GM21723 (cell line): ENCODE measurements around the gene EDEM3.

Experiments used
- ATAC-seq: cut with Tn5 transposase; IDR thresholded peaks from one replicate; pipeline ENCODE4 v1.9.1; 2021; ENCODE audit warnings: mild to moderate bottlenecking, moderate library complexity; ENCODE audit not compliant: unreplicated experiment

EDEM3 gene

GRCh38 chr1:184673305-184673704 lies 81.4 kb downstream of the EDEM3 start:
- no peak for ATAC-seq

- ATAC-seq, result no peak
Measured at GRCh38 chr1:184672013-184672726, 82.5 kb downstream of the EDEM3 start.

- no peak for ATAC-seq
Measured at GRCh38 chr1:184669391-184669790, 85.3 kb downstream of the EDEM3 start.

- ATAC-seq, result no peak
Measured at GRCh38 chr1:184665360-184665759, 89.3 kb downstream of the EDEM3 start.

GRCh38 chr1:184664661-184665060 lies 90.0 kb downstream of the EDEM3 start:
- ATAC-seq, result no peak

GRCh38 chr1:184664042-184664660 lies 90.5 kb downstream of the EDEM3 start:
- ATAC-seq, result peak; percentile 86

- ATAC-seq, result no peak
Measured at GRCh38 chr1:184661801-184662200, 92.9 kb downstream of the EDEM3 start.

GRCh38 chr1:184660462-184661191 lies 94.0 kb downstream of the EDEM3 start:
- no peak for ATAC-seq

- no peak for ATAC-seq
Measured at GRCh38 chr1:184658055-184658454, 96.6 kb downstream of the EDEM3 start.

GRCh38 chr1:184656221-184656620 lies 98.4 kb downstream of the EDEM3 start:
- no peak for ATAC-seq

- ATAC-seq, result no peak
Measured at GRCh38 chr1:184655185-184655584, 99.5 kb downstream of the EDEM3 start.

- ATAC-seq, result no peak
Measured at GRCh38 chr1:184650177-184650866, 104.3 kb downstream of the EDEM3 start.

- ATAC-seq, result peak; percentile 98
Measured at GRCh38 chr1:184649451-184649888, 105.2 kb downstream of the EDEM3 start.

GRCh38 chr1:184648856-184649201 lies 105.8 kb downstream of the EDEM3 start:
- no peak for ATAC-seq

GRCh38 chr1:184648160-184648855 lies 106.3 kb downstream of the EDEM3 start:
- ATAC-seq, result no peak

GRCh38 chr1:184647471-184647870 lies 107.2 kb downstream of the EDEM3 start:
- no peak for ATAC-seq

GRCh38 chr1:184646824-184647223 lies 107.8 kb downstream of the EDEM3 start:
- no peak for ATAC-seq

GRCh38 chr1:184646178-184646701 lies 108.4 kb downstream of the EDEM3 start:
- ATAC-seq, result no peak

- ATAC-seq, result no peak
Measured at GRCh38 chr1:184644771-184645170, 109.9 kb downstream of the EDEM3 start.

- ATAC-seq, result no peak
Measured at GRCh38 chr1:184643661-184644060, 111.0 kb downstream of the EDEM3 start.

- no peak for ATAC-seq
Measured at GRCh38 chr1:184641894-184642293, 112.8 kb downstream of the EDEM3 start.
